Limb (tissue), 2 donors: ENCODE measurements around the gene NMNAT2.
A peak's percentile ranks its signal among the peaks of the same experiment; 100 is the strongest.

ENCODE experiments used
- DNase-seq, 2 donors: peaks; one replicate each; pipeline ENCODE4 v3.0.0-alpha.2; 2016; ENCODE audit errors: extremely low spot score in 2 of 2

The NMNAT2 gene

DNA sequence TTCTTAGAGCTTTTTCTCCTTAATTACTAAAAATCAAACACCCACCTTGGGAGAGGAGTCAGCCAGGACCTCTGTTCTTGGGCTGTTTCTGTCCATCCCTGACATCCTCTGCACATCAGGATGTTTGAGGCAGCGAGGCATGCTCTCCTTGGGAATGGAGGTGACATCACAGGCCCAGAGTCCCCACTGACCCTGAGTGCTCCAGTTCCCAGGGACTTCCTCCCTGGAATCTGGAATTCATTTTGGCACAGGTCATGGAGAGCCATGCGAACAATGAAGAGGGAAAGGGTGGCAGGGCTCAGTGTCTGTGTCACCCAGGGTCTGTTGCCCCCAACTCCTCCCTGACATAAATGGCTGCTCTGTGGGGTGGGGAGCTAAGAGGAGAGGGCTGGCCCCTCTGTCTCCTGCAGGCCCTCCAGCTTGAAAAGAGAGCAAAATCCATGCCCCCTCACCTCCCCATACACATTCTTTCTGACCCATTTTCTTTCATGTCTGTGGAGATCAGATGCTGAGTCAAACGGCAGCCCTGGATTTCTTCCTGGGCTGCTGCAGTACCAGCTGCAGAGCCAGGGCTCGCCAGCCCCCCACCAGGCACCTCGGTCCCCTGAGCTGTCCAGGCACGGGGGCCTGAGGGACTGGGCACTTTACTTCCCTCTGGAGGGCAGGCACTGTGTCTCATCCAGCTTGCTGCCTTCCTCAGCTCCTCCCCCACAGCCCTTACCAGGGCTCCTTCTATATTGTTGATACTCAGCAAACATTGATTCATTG is 102.0 kb downstream of the NMNAT2 start:
- DNase-seq, result no peak

DNA sequence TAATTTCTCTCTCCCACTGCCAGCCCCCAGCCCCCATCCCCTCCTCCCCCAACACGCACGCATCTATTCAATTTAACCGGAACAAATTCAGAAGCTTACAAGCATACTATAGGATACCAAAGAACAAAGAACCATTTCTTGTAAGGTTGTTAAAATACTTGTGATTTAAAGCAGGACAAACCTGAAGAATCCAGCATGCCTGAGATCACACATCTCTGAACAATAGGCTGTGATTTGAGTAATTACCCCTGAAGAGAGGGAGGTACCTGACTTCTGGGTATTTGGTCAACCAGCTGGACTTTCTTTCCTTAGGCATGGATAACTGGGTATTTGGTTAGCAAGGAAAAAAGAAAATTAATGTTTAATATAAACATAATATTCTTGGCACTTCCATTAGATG is 105.1 kb downstream of the NMNAT2 start:
- no peak for DNase-seq

- DNase-seq, result no peak
These were observed 107.3 kb downstream of the NMNAT2 start for GRCh38 chr1:183310753-183311479.

- DNase-seq, result no peak
These were observed 109.5 kb downstream of the NMNAT2 start for GRCh38 chr1:183308719-183309118.

- DNase-seq, result no peak
These were observed 111.7 kb downstream of the NMNAT2 start for GRCh38 chr1:183306317-183307042.

- DNase-seq, result no peak
These were observed 113.6 kb downstream of the NMNAT2 start for GRCh38 chr1:183304440-183305107.

GRCh38 chr1:183303901-183304300 is 114.3 kb downstream of the NMNAT2 start:
- no peak for DNase-seq

DNA sequence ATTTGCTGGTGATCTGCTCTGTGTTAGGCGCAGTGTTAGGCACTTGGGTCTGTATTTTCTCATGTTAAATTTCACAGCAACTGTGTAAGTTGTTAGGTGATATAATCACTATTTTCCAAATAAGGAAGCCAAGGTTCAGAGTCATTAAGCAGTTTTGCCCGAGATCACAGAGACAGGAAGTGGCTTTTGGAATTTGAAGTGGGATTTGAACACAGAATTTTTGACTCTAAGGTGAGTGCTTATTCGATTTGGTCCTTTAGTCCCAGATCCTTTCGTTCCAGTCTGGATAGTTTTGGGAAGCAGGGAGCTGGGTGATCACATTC is 114.9 kb downstream of the NMNAT2 start:
- no peak for DNase-seq

- DNase-seq, result no peak
These were observed 115.5 kb downstream of the NMNAT2 start for GRCh38 chr1:183302452-183303322.

- no peak for DNase-seq
These were observed 116.9 kb downstream of the NMNAT2 start for GRCh38 chr1:183301239-183301638.

DNA sequence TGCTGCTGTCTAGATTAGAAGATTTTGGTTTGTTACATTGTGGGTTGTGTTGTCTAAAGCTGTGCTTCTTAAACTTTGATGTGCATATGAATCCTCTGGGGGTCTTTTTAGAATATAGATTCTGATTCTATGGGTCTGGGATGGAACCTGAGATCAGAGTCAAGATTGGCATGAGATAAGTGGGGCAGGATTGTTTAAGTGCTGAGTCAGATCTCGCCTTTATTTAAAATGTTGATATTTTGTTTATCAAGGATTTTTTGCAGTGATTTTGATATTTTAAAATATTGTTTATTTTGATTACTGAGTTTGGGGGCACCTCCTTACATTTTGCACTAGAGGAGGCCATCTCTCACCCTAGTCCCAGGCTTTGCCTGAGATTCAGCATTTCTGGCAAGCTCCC is 117.4 kb downstream of the NMNAT2 start:
- DNase-seq, result no peak

DNA sequence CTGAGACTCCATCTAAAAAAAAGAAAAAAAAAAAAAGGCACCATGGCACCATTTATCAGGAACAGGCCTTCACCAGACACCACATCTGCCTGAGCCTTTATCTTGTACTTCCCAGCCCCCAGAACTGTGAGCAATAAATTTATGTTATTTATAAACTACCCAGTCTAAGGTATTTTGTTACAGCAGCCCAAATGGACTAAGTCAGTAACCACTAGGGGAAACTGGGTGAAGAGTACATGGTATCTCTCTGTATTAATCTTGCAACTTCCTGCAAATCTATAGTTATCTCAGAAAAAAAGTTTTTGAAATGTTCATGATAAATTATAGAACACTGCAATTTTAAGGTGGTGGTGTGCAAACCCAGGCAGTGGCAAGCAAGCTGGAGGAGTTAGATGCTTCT is 117.8 kb downstream of the NMNAT2 start:
- DNase-seq, result no peak

DNA sequence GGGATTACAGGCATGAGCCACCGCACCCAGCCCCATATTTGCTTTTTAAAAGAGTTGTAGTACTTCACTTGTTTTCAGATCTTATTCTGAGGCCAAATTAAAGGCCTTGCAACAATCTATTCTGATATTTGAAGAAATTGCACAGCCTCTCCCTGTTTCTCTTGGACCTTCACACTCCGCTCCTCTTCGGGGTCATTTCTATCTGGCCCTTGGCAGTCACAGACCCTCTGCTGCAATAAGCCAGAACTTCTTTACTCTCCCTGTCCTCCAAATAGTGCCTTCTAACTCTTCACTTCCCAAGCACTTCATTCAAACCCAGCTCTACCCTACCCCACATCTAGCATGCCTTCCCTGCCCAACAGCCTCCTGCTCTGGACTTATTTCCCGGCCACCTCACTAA is 121.4 kb downstream of the NMNAT2 start:
- DNase-seq, result no peak

DNA sequence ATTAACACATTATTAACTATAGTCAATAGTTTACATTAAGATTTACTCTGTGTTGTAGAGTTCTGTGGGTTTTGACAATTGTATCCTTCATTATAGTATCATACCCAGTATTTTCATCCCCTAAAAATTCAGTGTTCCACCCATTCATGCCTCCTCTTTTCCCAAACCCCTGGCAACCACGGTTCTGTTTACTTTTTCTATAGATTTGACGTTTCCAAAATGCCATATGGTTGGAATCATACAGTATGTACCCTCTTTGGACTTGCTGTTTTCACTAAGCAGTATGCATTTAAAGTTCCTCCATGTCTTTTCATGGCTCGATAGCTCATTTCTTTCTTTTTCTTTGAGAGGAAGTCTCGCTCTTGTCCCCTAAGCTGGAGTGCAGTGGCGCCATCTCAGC is 122.7 kb downstream of the NMNAT2 start:
- DNase-seq, result no peak

GRCh38 chr1:183293876-183294275 is 124.3 kb downstream of the NMNAT2 start:
- no peak for DNase-seq

- no peak for DNase-seq
These were observed 124.9 kb downstream of the NMNAT2 start for GRCh38 chr1:183293241-183293640.

DNA sequence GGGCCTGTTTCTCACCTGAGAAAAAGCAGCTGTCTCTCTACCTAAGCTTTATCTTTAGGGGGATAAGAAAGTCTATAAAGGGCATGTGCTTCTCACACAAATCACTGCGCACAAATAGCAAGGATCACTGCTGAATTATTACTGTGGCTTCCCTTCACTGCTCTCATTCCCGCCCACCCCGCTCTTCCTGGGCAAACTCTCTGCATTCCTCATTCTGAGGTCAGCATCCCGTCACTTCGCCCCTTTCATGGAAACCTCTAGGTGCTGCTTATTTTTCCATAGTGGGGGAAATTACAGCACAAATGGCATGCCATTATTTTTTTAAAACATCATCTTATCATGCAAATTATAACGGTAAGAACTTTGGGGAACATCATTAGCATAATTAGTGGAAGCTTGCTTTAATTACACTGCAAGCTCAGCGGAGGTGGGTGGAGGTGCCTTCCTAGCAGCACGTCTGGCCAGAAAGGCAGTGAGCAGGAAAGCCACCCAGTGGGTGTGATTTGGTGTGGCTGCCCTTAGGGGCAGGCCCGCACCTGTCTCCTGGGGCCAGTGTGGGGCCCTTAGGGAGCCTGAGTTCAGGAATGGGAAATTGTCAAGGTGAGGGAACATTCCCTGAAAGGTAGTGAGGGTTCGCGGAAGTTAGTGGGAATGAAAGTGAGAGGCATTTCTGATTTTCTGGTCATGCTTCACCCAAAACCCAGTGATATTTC is 126.2 kb downstream of the NMNAT2 start:
- DNase-seq, result peak in 1 of 2 donors; percentile 58

DNA sequence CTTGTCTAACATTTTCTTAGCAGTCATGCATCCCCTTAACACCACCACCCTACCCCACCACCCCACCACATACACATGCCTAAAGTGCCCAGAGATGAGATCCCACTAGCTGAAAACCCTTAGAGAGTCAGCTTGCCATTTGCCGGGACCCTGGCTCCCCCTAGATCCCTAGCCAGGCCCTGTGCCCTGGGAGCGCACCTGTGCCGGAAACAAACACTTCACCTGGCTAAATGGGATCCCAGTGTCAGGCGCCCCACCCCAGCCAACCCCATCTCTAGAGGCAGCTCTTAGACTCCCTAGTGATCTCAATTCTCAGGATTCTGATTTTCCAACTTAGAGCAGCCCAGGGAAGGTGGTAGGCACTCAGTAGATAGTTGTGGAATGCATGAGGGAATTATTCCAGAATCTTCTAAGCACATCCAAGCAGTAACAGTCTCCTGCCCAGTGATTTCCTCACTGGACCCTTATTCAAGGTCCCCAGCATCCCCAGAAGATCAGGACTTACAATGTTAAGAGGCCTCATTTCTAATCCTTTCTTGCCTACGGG is 126.9 kb downstream of the NMNAT2 start:
- DNase-seq, result no peak

DNA sequence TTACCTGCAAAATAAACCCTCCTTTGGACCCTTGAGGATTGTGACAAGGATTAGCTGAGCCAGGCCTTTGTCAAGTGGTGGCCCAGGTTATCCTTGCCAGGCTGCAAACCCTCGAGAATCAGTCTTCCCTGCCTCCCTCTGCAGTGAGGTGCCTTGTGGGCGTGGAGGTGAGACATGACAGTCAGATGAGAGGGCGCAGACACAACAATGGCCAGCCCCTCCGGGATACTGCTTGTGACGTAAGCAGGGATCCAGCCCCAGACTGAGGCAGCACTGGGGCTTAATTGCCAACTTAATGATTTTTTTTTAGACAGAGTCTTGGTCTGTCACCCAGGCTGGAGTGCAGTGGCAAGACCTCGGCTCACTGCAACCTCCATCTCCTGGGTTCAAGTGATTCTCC is 127.6 kb downstream of the NMNAT2 start:
- no peak for DNase-seq

- no peak for DNase-seq
These were observed 129.1 kb downstream of the NMNAT2 start for GRCh38 chr1:183289051-183289496.
